ENCODE measurements around the gene IL4. TPM values are rescaled to one million over a fixed set of nuclear protein-coding genes. Genes with fewer than 3 reads are reported as not detected.
"Not testable (repeated sequence)": the region's sequence is repeated elsewhere in the genome, so short reads cannot be mapped to it uniquely, and the experiment has no call there.

The IL4 gene
- total RNA-seq: not detected

GRCh38 chr5:132673939-132674630 is at the start of gene IL4:
Gene IL4, plus strand, starts transcription at chr5:132673989. Its CDS starts 62 bp downstream, at chr5:132674051.
- H3K4me3 ChIP-seq (ENCODE audit: low read length): no peak within 1 kb of the TSS
- no peaks in the 10 kb centered on the region for H3K9me3 ChIP-seq (ENCODE audit: low read depth, low read length)
- H3K27me3 ChIP-seq (ENCODE audit: insufficient read depth, low read length): no peaks in the 10 kb centered on the region
- no peaks in the 10 kb centered on the region for H3K4me1 ChIP-seq (ENCODE audit: insufficient read depth, low read length)

GRCh38 chr5:132627470-132627869 is 46.3 kb upstream of the IL4 start:
- Histone ChIP-seq H3K4me1 (ENCODE audit: insufficient read depth, low read length) (no peaks in the 10 kb centered on the region), H3K27me3 (ENCODE audit: insufficient read depth, low read length) (no peaks in the 10 kb centered on the region), H3K9me3 (ENCODE audit: low read depth, low read length) (no peaks in the 10 kb centered on the region), H3K4me3 (ENCODE audit: low read length) (no peak overlapping the region)

- H3K9me3 ChIP-seq (ENCODE audit: low read depth, low read length): no peaks in the 10 kb centered on the region
- no peak overlapping the region for H3K4me3 ChIP-seq (ENCODE audit: low read length)
- H3K4me1 ChIP-seq (ENCODE audit: insufficient read depth, low read length): no peaks in the 10 kb centered on the region
- no peaks in the 10 kb centered on the region for H3K27me3 ChIP-seq (ENCODE audit: insufficient read depth, low read length)
These were observed 45.0 kb upstream of the IL4 start for GRCh38 chr5:132628814-132629213.

- Histone ChIP-seq H3K4me3 (ENCODE audit: low read length) (no peak overlapping the region), H3K9me3 (ENCODE audit: low read depth, low read length) (no peaks in the 10 kb centered on the region), H3K27me3 (ENCODE audit: insufficient read depth, low read length) (no peaks in the 10 kb centered on the region), H3K4me1 (ENCODE audit: insufficient read depth, low read length) (no peaks in the 10 kb centered on the region)
These were observed 44.4 kb upstream of the IL4 start for GRCh38 chr5:132629230-132629944.

GRCh38 chr5:132633587-132633986 is 40.2 kb upstream of the IL4 start:
- H3K4me1 ChIP-seq (ENCODE audit: insufficient read depth, low read length); H3K9me3 ChIP-seq (ENCODE audit: low read depth, low read length); H3K27me3 ChIP-seq (ENCODE audit: insufficient read depth, low read length); H3K4me3 ChIP-seq (ENCODE audit: low read length): not testable (repeated sequence)

GRCh38 chr5:132635873-132636272 is 37.9 kb upstream of the IL4 start:
- Histone ChIP-seq H3K4me1 (ENCODE audit: insufficient read depth, low read length) (no peaks in the 10 kb centered on the region), H3K4me3 (ENCODE audit: low read length) (no peak overlapping the region), H3K9me3 (ENCODE audit: low read depth, low read length) (no peaks in the 10 kb centered on the region), H3K27me3 (ENCODE audit: insufficient read depth, low read length) (no peaks in the 10 kb centered on the region)

GRCh38 chr5:132637241-132637640 is 36.5 kb upstream of the IL4 start:
- no peaks in the 10 kb centered on the region for H3K4me1 ChIP-seq (ENCODE audit: insufficient read depth, low read length)
- no peaks in the 10 kb centered on the region for H3K9me3 ChIP-seq (ENCODE audit: low read depth, low read length)
- H3K4me3 ChIP-seq (ENCODE audit: low read length): no peak overlapping the region
- no peaks in the 10 kb centered on the region for H3K27me3 ChIP-seq (ENCODE audit: insufficient read depth, low read length)

GRCh38 chr5:132639706-132640130 is 34.1 kb upstream of the IL4 start:
- no peak overlapping the region for H3K4me3 ChIP-seq (ENCODE audit: low read length)
- H3K27me3 ChIP-seq (ENCODE audit: insufficient read depth, low read length): no peaks in the 10 kb centered on the region
- no peaks in the 10 kb centered on the region for H3K9me3 ChIP-seq (ENCODE audit: low read depth, low read length)
- H3K4me1 ChIP-seq (ENCODE audit: insufficient read depth, low read length): no peaks in the 10 kb centered on the region

GRCh38 chr5:132640613-132641012 is 33.2 kb upstream of the IL4 start:
- no peak overlapping the region for H3K4me3 ChIP-seq (ENCODE audit: low read length)
- no peaks in the 10 kb centered on the region for H3K27me3 ChIP-seq (ENCODE audit: insufficient read depth, low read length)
- no peaks in the 10 kb centered on the region for H3K9me3 ChIP-seq (ENCODE audit: low read depth, low read length)
- H3K4me1 ChIP-seq (ENCODE audit: insufficient read depth, low read length): no peaks in the 10 kb centered on the region

- no peaks in the 10 kb centered on the region for H3K9me3 ChIP-seq (ENCODE audit: low read depth, low read length)
- no peak overlapping the region for H3K4me3 ChIP-seq (ENCODE audit: low read length)
- no peaks in the 10 kb centered on the region for H3K4me1 ChIP-seq (ENCODE audit: insufficient read depth, low read length)
- no peaks in the 10 kb centered on the region for H3K27me3 ChIP-seq (ENCODE audit: insufficient read depth, low read length)
These were observed 32.5 kb upstream of the IL4 start for GRCh38 chr5:132641241-132641723.

- Histone ChIP-seq H3K4me1 (ENCODE audit: insufficient read depth, low read length) (no peaks in the 10 kb centered on the region), H3K27me3 (ENCODE audit: insufficient read depth, low read length) (no peaks in the 10 kb centered on the region), H3K4me3 (ENCODE audit: low read length) (no peak overlapping the region)
These were observed 31.9 kb upstream of the IL4 start for GRCh38 chr5:132641841-132642240.

GRCh38 chr5:132644177-132644576 is 29.6 kb upstream of the IL4 start:
- H3K4me1 ChIP-seq (ENCODE audit: insufficient read depth, low read length): no peaks in the 10 kb centered on the region
- no peak overlapping the region for H3K4me3 ChIP-seq (ENCODE audit: low read length)
- H3K9me3 ChIP-seq (ENCODE audit: low read depth, low read length): peaks cover 16% of the 10 kb centered on the region
- H3K27me3 ChIP-seq (ENCODE audit: insufficient read depth, low read length): peaks cover 4% of the 10 kb centered on the region

More at GRCh38 chr5:132641841-132642240, 31.9 kb upstream of the IL4 start:
- no peaks in the 10 kb centered on the region for H3K9me3 ChIP-seq (ENCODE audit: low read depth, low read length)

- Histone ChIP-seq H3K4me1 (ENCODE audit: insufficient read depth, low read length) (no peaks in the 10 kb centered on the region), H3K9me3 (ENCODE audit: low read depth, low read length) (peaks cover 16% of the 10 kb centered on the region), H3K4me3 (ENCODE audit: low read length) (no peak overlapping the region), H3K27me3 (ENCODE audit: insufficient read depth, low read length) (peaks cover 4% of the 10 kb centered on the region)
These were observed 27.1 kb upstream of the IL4 start for GRCh38 chr5:132646583-132647266.

- H3K9me3 ChIP-seq (ENCODE audit: low read depth, low read length): peaks cover 16% of the 10 kb centered on the region
- H3K4me3 ChIP-seq (ENCODE audit: low read length): no peak overlapping the region
- H3K27me3 ChIP-seq (ENCODE audit: insufficient read depth, low read length): peaks cover 4% of the 10 kb centered on the region
- no peaks in the 10 kb centered on the region for H3K4me1 ChIP-seq (ENCODE audit: insufficient read depth, low read length)
These were observed 26.3 kb upstream of the IL4 start for GRCh38 chr5:132647473-132647872.

- Histone ChIP-seq H3K4me3 (ENCODE audit: low read length) (no peak overlapping the region), H3K9me3 (ENCODE audit: low read depth, low read length) (peaks cover 16% of the 10 kb centered on the region), H3K4me1 (ENCODE audit: insufficient read depth, low read length) (no peaks in the 10 kb centered on the region), H3K27me3 (ENCODE audit: insufficient read depth, low read length) (peaks cover 6% of the 10 kb centered on the region)
These were observed 25.4 kb upstream of the IL4 start for GRCh38 chr5:132648355-132648754.

Data from mononuclear cell (primary cell).